GM19328 (cell line): Measurements from ENCODE around the gene PDLIM7.
"Not testable (repeated sequence)": the region's sequence is repeated elsewhere in the genome, so short reads cannot be mapped to it uniquely, and the experiment has no call there.

Experiments
- ATAC-seq: cut with Tn5 transposase; IDR thresholded peaks from one replicate; pipeline ENCODE4 v1.9.1; 2021; ENCODE audit warnings: mild to moderate bottlenecking, moderate library complexity; ENCODE audit not compliant: unreplicated experiment

The PDLIM7 gene

GRCh38 chr5:177492841-177493240 is 4.6 kb downstream of the PDLIM7 start:
- ATAC-seq, result no peak

- no peak for ATAC-seq
These were observed 5.2 kb downstream of the PDLIM7 start for GRCh38 chr5:177491983-177492746.

- ATAC-seq, result no peak
These were observed 5.9 kb downstream of the PDLIM7 start for GRCh38 chr5:177491429-177491945.

GRCh38 chr5:177490992-177491391 is 6.4 kb downstream of the PDLIM7 start:
- no peak for ATAC-seq

- ATAC-seq, result no peak
These were observed 7.0 kb downstream of the PDLIM7 start for GRCh38 chr5:177490311-177490991.

- no peak for ATAC-seq
These were observed 8.2 kb downstream of the PDLIM7 start for GRCh38 chr5:177489119-177489716.

- ATAC-seq, result no peak
These were observed 9.4 kb downstream of the PDLIM7 start for GRCh38 chr5:177487975-177488374.

- ATAC-seq, result no peak
These were observed 10.3 kb downstream of the PDLIM7 start for GRCh38 chr5:177487144-177487543.

GRCh38 chr5:177486256-177486655 is 11.1 kb downstream of the PDLIM7 start:
- ATAC-seq, result no peak

- not testable (repeated sequence) for ATAC-seq
These were observed 11.7 kb downstream of the PDLIM7 start for GRCh38 chr5:177485753-177486152.

GRCh38 chr5:177484902-177485549 is 12.4 kb downstream of the PDLIM7 start:
- no peak for ATAC-seq

- no peak for ATAC-seq
These were observed 13.2 kb downstream of the PDLIM7 start for GRCh38 chr5:177483994-177484901.

- ATAC-seq, result no peak
These were observed 14.4 kb downstream of the PDLIM7 start for GRCh38 chr5:177483042-177483441.

- ATAC-seq, result no peak
These were observed 15.0 kb downstream of the PDLIM7 start for GRCh38 chr5:177482359-177482795.

GRCh38 chr5:177479774-177480173 is 17.6 kb downstream of the PDLIM7 start:
- ATAC-seq, result no peak

- ATAC-seq, result no peak
These were observed 18.4 kb downstream of the PDLIM7 start for GRCh38 chr5:177478711-177479646.

- no peak for ATAC-seq
These were observed 19.5 kb downstream of the PDLIM7 start for GRCh38 chr5:177477701-177478477.

GRCh38 chr5:177476531-177477233 is 20.7 kb downstream of the PDLIM7 start:
- ATAC-seq, result no peak
